Measurements from ENCODE around the gene PNISR.

Gene PNISR

GRCh38 chr6:99424022-99424421, 1.1 kb downstream of the PNISR start:
- peak overlapping the region; percentile 87 for H3K4me3 ChIP-seq (ENCODE audit: low read length)
- no peak for DNase-seq (ENCODE audit: low read depth)
- TF ChIP-seq, protein P1, sequence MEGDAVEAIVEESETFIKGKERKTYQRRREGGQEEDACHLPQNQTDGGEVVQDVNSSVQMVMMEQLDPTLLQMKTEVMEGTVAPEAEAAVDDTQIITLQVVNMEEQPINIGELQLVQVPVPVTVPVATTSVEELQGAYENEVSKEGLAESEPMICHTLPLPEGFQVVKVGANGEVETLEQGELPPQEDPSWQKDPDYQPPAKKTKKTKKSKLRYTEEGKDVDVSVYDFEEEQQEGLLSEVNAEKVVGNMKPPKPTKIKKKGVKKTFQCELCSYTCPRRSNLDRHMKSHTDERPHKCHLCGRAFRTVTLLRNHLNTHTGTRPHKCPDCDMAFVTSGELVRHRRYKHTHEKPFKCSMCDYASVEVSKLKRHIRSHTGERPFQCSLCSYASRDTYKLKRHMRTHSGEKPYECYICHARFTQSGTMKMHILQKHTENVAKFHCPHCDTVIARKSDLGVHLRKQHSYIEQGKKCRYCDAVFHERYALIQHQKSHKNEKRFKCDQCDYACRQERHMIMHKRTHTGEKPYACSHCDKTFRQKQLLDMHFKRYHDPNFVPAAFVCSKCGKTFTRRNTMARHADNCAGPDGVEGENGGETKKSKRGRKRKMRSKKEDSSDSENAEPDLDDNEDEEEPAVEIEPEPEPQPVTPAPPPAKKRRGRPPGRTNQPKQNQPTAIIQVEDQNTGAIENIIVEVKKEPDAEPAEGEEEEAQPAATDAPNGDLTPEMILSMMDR (IDR thresholded peaks at IDR 0.05; ENCODE audit: insufficient read depth, low read depth, low read length, missing control alignments), result no peak

DNA sequence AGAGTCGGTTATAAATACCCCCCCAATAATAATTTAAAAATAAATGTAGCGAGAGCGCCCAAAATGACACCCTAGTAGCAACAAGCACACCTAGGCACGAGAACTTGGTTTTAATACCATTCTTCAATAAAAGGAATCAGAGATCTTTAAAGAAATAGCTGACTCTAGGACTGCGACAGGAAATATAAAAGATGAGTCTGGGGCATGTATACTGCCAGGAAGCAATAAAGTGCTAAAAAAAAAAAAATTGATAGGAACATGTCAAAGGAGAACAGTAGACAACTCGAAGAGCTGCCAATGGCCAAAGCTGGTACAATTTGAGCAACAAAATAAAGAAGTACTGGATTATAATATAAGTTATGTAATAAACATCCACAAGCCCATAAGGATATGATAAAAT, 2.2 kb downstream of the PNISR start:
- DNase-seq (ENCODE audit: low read depth), result no peak
- TF ChIP-seq, protein P1 (IDR thresholded peaks at IDR 0.05; ENCODE audit: insufficient read depth, low read depth, low read length, missing control alignments), result no peak
- no peak overlapping the region for H3K4me3 ChIP-seq (ENCODE audit: low read length)

GRCh38 chr6:99416892-99417767, 8.0 kb downstream of the PNISR start:
- no peak overlapping the region for H3K4me3 ChIP-seq (ENCODE audit: low read length)
- no peak for DNase-seq (ENCODE audit: low read depth)

DNA sequence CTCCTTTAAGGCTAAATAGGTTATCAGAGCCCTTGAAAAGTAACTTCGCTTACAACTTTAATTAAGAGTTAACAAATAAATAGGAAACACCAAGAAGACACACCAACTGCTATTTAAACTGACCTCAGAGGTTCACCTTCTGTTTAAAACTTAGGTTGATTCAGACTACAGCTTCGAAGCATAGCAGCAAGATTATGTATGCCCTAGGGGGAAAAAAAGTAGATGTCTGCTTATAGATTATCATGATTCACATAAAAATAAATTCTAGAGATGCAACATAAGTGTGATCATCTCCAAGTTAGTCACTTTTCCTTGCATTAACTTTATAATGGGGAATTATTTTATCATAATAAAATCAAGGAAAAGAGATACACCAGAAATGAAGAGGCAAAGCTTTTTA, 8.9 kb downstream of the PNISR start:
- H3K4me3 ChIP-seq (ENCODE audit: low read length), result no peak overlapping the region
- DNase-seq (ENCODE audit: low read depth), result peak; percentile 43
- TF ChIP-seq, protein P1 (IDR thresholded peaks at IDR 0.05; ENCODE audit: insufficient read depth, low read depth, low read length, missing control alignments), result no peak

More at GRCh38 chr6:99416892-99417767, 8.0 kb downstream of the PNISR start:
- TF ChIP-seq, protein P1 (IDR thresholded peaks at IDR 0.05; ENCODE audit: insufficient read depth, low read depth, low read length, missing control alignments), result no peak

DNA sequence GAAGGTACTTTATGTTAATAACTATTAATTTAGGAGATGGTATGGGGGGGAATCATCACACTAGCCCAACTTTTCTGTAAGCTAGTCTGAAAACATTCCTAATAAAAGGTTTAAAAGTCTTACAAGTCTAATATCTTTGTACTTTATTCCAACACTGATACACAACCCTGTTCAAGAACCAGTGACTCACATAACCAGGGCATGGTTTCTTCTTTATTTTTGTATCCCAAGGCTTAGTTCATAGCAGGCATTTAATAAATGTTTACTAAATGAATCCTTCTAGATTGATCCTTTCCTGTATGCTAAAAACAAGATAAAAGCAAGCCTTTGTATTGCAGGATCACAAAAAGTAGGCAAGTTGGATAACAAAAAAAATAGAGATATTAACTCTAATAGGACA, 9.7 kb downstream of the PNISR start:
- no peak overlapping the region for H3K4me3 ChIP-seq (ENCODE audit: low read length)
- DNase-seq (ENCODE audit: low read depth), result no peak
- TF ChIP-seq, protein P1 (IDR thresholded peaks at IDR 0.05; ENCODE audit: insufficient read depth, low read depth, low read length, missing control alignments), result no peak

- no peak for DNase-seq (ENCODE audit: low read depth)
- TF ChIP-seq, protein P1 (IDR thresholded peaks at IDR 0.05; ENCODE audit: insufficient read depth, low read depth, low read length, missing control alignments), result no peak
- no peak overlapping the region for H3K4me3 ChIP-seq (ENCODE audit: low read length)
Observed at GRCh38 chr6:99412065-99412464, 13.0 kb downstream of the PNISR start.

DNA sequence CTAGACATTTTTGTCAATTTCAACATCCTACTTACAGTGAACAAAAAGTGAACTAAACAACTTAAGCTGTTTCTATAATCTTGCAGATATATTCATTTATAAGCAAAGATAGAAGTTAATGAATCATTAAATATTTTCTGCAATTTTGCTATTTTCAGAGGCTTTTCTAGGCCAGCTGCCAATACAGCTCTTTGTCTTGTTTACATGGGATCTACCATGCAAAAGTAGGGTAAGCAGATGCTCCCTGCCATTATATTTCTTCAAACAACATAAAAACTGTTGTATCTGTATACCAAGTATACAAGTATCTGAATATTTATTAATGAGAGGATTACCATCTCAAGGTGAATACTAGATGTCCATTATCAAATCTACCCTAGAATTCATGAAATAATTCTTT, 15.4 kb downstream of the PNISR start:
- no peak for DNase-seq (ENCODE audit: low read depth)
- TF ChIP-seq, protein P1 (IDR thresholded peaks at IDR 0.05; ENCODE audit: insufficient read depth, low read depth, low read length, missing control alignments), result no peak
- H3K4me3 ChIP-seq (ENCODE audit: low read length), result no peak overlapping the region

Measured in epithelial cell of esophagus (primary cell).